Esophagus squamous epithelium (tissue), 5 donors: ENCODE measurements around the gene COL15A1. TPM values are rescaled to one million over a fixed set of nuclear protein-coding genes. Genes with fewer than 3 reads are reported as not detected.

Experiments used
- DNase-seq: peaks from one replicate; lab custom pipeline; 2025; lab: John Stamatoyannopoulos, UW
- H3K27ac ChIP-seq, 4 donors: fragments of 200-600 bp; sonication (generic); one replicate each; pipeline ENCODE4 v1.5.1; 2016 to 2019; ENCODE audit warnings: mild to moderate bottlenecking in 1 of 4
- H3K27me3 ChIP-seq, 4 donors: fragments of 200-600 bp; sonication (generic); 1 replicate in 3 of 4; 2 replicates in 1 of 4; pipeline versions ENCODE4 v1.5.1 to v1.6.0; 2017 to 2021; ENCODE audit warnings: antibody characterized with exemption in 1 of 4
- H3K36me3 ChIP-seq, 3 donors: fragments of 200-600 bp; sonication (generic); one replicate each; pipeline ENCODE4 v1.5.1; 2016 to 2019
- H3K4me1 ChIP-seq, 3 donors: fragments of 200-600 bp; sonication (generic); one replicate each; pipeline ENCODE4 v1.5.1; 2017 to 2019
- H3K4me3 ChIP-seq, 4 donors: fragments of 200-600 bp; sonication (generic); 1 replicate in 3 of 4; 2 replicates in 1 of 4; pipeline ENCODE4 v1.5.1; 2016 to 2019; ENCODE audit warnings: mild to moderate bottlenecking in 2 of 4, moderate library complexity in 1 of 4
- H3K9me3 ChIP-seq, 3 donors: fragments of 200-600 bp; sonication (generic); one replicate each; pipeline ENCODE4 v1.5.1; 2016 to 2019
- POLR2A ChIP-seq, 4 donors: fragments of 450-650 bp; IDR thresholded peaks; one replicate each; pipeline ENCODE4 v1.6.1; 2017; ENCODE audit warnings: antibody characterized with exemption in 4 of 4, mild to moderate bottlenecking in 4 of 4, moderate library complexity in 3 of 4
- WGBS, 2 donors: methylation state at CpG; one replicate each; pipeline ENCODE4 v1.1.5; 2018; 5-methylcytosine and 5-hydroxymethylcytosine counted together
- intact Hi-C: fragments of 100-400 bp; cut with DNase I; formaldehyde crosslinking; loops from one replicate; pipeline ENCODE4 v1.15.0; 2022
- total RNA-seq, 4 donors: library from RNA; depleted of rRNA; stranded (reverse); fragments of >200 nt; gene quantifications; one replicate each; pipeline ENCODE4 v1.1.0, GENCODE V29; 2016
- TF ChIP-seq, protein P1 (sequence below), 6 experiments: fragments of 450-650 bp in 4 of 6; fragments of 200-600 bp in 2 of 6; sonication (generic) in 2 of 6; IDR thresholded peaks; one replicate each; pipeline ENCODE4 v1.5.1; 2016 to 2019; ENCODE audit warnings: antibody characterized with exemption in 6 of 6, mild to moderate bottlenecking in 4 of 6, moderate library complexity in 4 of 6
- donor health status: DM: yes; HTN: yes; CAD: no.

COL15A1 gene
- total RNA-seq, 4 donors from 2014 or later, result 3.4 to 33.2 (median 9.7) TPM

DNA sequence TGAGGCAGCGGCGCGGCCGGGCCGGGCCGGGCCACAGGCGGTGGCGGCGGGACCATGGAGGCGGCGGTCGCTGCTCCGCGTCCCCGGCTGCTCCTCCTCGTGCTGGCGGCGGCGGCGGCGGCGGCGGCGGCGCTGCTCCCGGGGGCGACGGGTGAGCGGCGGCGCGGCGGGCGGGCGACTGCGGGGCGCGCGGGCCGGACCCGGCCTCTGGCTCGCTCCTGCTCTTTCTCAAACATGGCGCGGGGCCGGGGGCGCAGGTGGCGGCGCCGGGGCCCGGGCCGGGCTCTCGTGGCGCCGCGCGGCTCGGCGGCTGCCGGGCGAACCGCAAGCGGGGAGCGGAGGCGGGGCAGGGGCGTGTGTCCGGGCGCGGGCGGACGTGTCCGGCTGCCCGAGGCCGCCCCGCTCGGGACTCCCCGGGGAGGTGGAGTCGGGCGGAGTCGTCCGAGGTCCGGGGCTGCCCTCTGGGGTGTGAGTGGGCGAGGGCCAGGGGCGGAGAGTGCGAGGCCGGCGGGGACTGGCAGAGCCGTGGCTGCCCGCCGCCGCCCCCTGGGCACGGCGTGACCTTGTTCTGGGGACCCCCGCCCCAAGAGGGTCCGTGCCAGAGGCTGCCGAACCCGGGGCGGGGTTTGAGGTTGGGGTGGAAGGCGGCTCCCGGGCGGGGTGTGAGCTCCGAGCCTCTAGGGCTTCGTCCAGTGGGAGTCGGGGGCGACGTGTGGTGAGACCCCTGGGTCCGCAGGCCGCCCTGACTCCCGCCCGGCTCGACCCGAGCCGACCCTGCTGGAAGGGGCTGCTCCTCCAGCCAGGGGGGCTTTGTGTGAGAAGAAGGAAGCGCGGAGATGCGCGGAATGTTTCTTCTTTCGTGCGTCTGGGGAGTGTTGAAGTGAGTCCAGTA is 161.7 kb downstream of the COL15A1 start:
- Histone ChIP-seq H3K4me3 (peak overlapping the region; percentile 76 to 92 (median 82)), H3K9me3 (no peaks in the 10 kb centered on the region), H3K27me3 (no peaks in the 10 kb centered on the region), H3K4me1 (peaks cover 27 to 71% (median 27%) of the 10 kb centered on the region in 3 donors), H3K27ac (peak overlapping the region; percentile 91 to 99 (median 94)), H3K36me3 (no peaks in the 10 kb centered on the region)
- 0% methylated on average over 4 to 6 of the region's 118 CpGs for WGBS, 2 donors
- peak in 1 of 4 donors; percentile 36 for TF ChIP-seq POLR2A (IDR thresholded peaks at IDR 0.05)
- TF ChIP-seq, protein P1, sequence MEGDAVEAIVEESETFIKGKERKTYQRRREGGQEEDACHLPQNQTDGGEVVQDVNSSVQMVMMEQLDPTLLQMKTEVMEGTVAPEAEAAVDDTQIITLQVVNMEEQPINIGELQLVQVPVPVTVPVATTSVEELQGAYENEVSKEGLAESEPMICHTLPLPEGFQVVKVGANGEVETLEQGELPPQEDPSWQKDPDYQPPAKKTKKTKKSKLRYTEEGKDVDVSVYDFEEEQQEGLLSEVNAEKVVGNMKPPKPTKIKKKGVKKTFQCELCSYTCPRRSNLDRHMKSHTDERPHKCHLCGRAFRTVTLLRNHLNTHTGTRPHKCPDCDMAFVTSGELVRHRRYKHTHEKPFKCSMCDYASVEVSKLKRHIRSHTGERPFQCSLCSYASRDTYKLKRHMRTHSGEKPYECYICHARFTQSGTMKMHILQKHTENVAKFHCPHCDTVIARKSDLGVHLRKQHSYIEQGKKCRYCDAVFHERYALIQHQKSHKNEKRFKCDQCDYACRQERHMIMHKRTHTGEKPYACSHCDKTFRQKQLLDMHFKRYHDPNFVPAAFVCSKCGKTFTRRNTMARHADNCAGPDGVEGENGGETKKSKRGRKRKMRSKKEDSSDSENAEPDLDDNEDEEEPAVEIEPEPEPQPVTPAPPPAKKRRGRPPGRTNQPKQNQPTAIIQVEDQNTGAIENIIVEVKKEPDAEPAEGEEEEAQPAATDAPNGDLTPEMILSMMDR (IDR thresholded peaks at IDR 0.05), result no peak
- intact Hi-C loops, result no loop called here
- peak; percentile 15 for DNase-seq

DNA sequence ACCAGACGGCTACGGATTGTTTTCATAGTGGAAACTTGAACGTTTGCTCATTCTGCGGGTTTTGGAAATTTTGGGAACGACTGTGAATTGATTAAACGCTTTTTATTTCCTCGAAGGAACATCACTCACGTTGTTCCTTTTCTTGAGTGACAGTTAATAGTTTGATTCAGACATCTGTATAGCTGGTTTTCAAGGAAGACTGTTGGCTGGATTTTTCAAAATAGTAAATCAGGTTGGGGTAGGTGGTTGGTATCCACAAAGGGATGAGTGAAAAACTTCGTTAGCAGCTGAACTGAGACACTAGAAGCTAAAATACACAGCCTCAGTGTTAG is 162.3 kb downstream of the COL15A1 start:
- H3K36me3 ChIP-seq, result no peaks in the 10 kb centered on the region
- TF ChIP-seq, protein P1 (IDR thresholded peaks at IDR 0.05), result no peak
- no peak for TF ChIP-seq POLR2A (IDR thresholded peaks at IDR 0.05)
- 1% methylated on average over 9 of the region's 9 CpGs for WGBS, 2 donors
- no peaks in the 10 kb centered on the region for H3K9me3 ChIP-seq
- H3K27me3 ChIP-seq, result no peaks in the 10 kb centered on the region
- H3K4me3 ChIP-seq, result peak overlapping the region; percentile 76 to 92 (median 82)
- DNase-seq, result no peak
- intact Hi-C loops, result no loop called here
- peaks cover 27 to 77% (median 27%) of the 10 kb centered on the region in 3 donors for H3K4me1 ChIP-seq
- peak overlapping the region; percentile 91 to 99 (median 94) for H3K27ac ChIP-seq

DNA sequence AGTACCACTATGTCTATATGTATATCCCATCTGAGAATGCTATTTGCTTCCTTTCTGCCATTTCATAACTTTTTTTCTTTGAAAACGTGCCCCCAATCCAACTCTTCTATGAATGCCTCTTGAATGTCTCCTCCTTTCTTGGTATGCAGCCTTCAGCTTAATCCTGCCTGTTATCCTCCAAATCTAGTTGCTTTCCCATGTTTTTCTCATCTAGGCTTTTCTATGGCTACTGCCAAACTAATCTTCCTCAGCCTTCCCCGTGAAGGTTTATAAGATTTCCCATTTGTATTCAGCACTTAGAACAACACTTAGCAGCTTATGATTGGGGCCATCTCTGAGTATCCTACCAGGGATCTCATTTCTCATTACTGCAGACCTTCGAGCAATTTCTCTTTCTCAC is 163.7 kb downstream of the COL15A1 start:
- Histone ChIP-seq H3K4me3 (peak overlapping the region in 1 of 4 donors; percentile 92), H3K27ac (peak overlapping the region in 2 of 4 donors; percentile 2 to 40), H3K9me3 (no peaks in the 10 kb centered on the region), H3K36me3 (no peaks in the 10 kb centered on the region), H3K4me1 (peaks cover 31 to 84% (median 38%) of the 10 kb centered on the region in 3 donors), H3K27me3 (no peaks in the 10 kb centered on the region)
- intact Hi-C loops, result no loop called here
- no peak for DNase-seq
- 16 to 20% methylated on average over 3 of the region's 3 CpGs for WGBS, 2 donors
- no peak for TF ChIP-seq POLR2A (IDR thresholded peaks at IDR 0.05)
- TF ChIP-seq, protein P1 (IDR thresholded peaks at IDR 0.05), result no peak

DNA sequence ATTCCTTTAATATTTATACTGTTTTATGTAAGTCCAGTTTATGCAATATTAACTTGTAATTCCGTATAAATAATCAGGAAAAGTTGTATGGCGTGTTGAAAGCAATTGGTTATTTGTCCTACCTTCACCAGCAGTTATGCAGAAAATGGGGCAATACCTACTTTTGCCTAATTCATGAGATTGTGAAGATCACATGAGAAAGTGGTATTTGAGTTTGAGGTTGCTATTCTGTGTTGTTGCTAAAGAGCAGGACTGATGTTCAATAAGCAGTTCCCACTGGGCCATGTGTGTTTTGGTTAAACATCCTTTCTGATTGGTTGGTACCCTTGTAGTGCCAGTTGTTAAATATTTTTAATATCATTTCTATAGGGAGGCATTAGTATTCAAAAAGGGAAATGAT is 164.4 kb downstream of the COL15A1 start:
- Histone ChIP-seq H3K36me3 (no peaks in the 10 kb centered on the region), H3K27ac (peak overlapping the region in 2 of 4 donors; percentile 15 to 40), H3K4me3 (no peak overlapping the region), H3K27me3 (no peaks in the 10 kb centered on the region), H3K4me1 (peaks cover 37 to 84% (median 44%) of the 10 kb centered on the region in 3 donors), H3K9me3 (no peaks in the 10 kb centered on the region)
- TF ChIP-seq, protein P1 (IDR thresholded peaks at IDR 0.05), result no peak
- no peak for TF ChIP-seq POLR2A (IDR thresholded peaks at IDR 0.05)
- intact Hi-C loops, result no loop called here
- WGBS, 2 donors, result 75 to 93% methylated on average over 2 of the region's 2 CpGs
- no peak for DNase-seq

DNA sequence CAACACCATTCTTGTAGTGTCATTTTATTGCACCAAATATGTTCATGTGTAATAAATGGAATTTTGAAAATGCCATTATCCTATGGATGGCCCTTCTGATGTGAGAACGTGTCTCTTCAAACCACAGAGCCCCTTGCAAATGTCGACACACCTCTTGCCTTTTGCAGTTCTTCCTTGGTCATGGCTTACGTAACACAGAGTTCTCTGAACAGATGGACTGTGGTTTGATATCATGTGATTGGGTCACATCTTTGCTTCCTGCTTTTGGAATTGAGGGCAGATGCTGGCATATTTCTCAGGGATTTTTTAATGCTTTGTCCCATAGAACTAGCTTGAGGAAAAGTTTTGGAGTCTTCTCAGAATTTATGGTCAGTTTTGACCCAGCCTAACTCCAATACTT is 165.8 kb downstream of the COL15A1 start:
- TF ChIP-seq POLR2A (IDR thresholded peaks at IDR 0.05), result no peak
- TF ChIP-seq, protein P1 (IDR thresholded peaks at IDR 0.05), result no peak
- Histone ChIP-seq H3K27ac (peak overlapping the region in 1 of 4 donors; percentile 36), H3K4me3 (no peak overlapping the region), H3K27me3 (no peaks in the 10 kb centered on the region), H3K36me3 (no peaks in the 10 kb centered on the region), H3K4me1 (peaks cover 37 to 84% (median 38%) of the 10 kb centered on the region in 3 donors), H3K9me3 (no peaks in the 10 kb centered on the region)
- intact Hi-C loops, result no loop called here
- WGBS, 2 donors, result 66 to 85% methylated on average over 3 of the region's 3 CpGs
- DNase-seq, result no peak
